Right atrium auricular region (tissue), 2 donors: ENCODE data around the gene UBFD1. TPM values are rescaled to one million over a fixed set of nuclear protein-coding genes. Genes with fewer than 3 reads are reported as not detected.
"Not testable (repeated sequence)": the region's sequence is repeated elsewhere in the genome, so short reads cannot be mapped to it uniquely, and the experiment has no call there.

Experiments
- DNase-seq: peaks from one replicate; pipeline ENCODE4 v3.0.0-alpha.2; 2019; ENCODE audit warnings: low spot score
- H3K27ac ChIP-seq, 2 donors: fragments of 200-600 bp; sonication (generic); 1 replicate in 1 of 2; 2 replicates in 1 of 2; pipeline ENCODE4 v1.5.1; 2016 to 2019
- H3K27me3 ChIP-seq, 2 donors: fragments of 200-600 bp; sonication (generic); one replicate each; pipeline versions ENCODE4 v1.5.1 to v1.6.0; 2017 to 2019
- H3K36me3 ChIP-seq: fragments of 200-600 bp; sonication (generic); one replicate; pipeline ENCODE4 v1.5.1; 2016
- H3K4me1 ChIP-seq, 2 donors: fragments of 200-600 bp; sonication (generic); one replicate each; pipeline versions ENCODE4 v1.5.1 to v1.6.0; 2017 to 2019
- H3K4me3 ChIP-seq, 2 donors: fragments of 200-600 bp; sonication (generic); 1 replicate in 1 of 2; 2 replicates in 1 of 2; pipeline ENCODE4 v1.5.1; 2017 to 2019; ENCODE audit warnings: mild to moderate bottlenecking in 1 of 2, moderate library complexity in 1 of 2
- H3K9me3 ChIP-seq, 2 donors: fragments of 200-600 bp; sonication (generic); one replicate each; pipeline ENCODE4 v1.5.1; 2019
- CTCF ChIP-seq, 2 donors: fragments of 200-600 bp; sonication (generic); IDR thresholded peaks; one replicate each; pipeline ENCODE4 v1.5.1; 2019; ENCODE audit warnings: antibody characterized with exemption in 2 of 2
- total RNA-seq, 2 donors: library from RNA; depleted of rRNA; stranded (reverse); fragments of >200 nt; gene quantifications; one replicate each; pipeline ENCODE4 v1.1.0, GENCODE V29; 2016

UBFD1 gene
- total RNA-seq, 2 donors from 2014 or later, result 85.5 to 93.9 TPM

GRCh38 chr16:23609929-23610328 lies 52.4 kb downstream of the UBFD1 start:
- no peak for DNase-seq
- no peak for TF ChIP-seq CTCF (IDR thresholded peaks at IDR 0.05)
- Histone ChIP-seq H3K27me3 (no peaks in the 10 kb centered on the region), H3K4me3 (no peak overlapping the region), H3K36me3 (peaks cover 26% of the 10 kb centered on the region), H3K9me3 (no peaks in the 10 kb centered on the region), H3K27ac (no peak overlapping the region), H3K4me1 (no peaks in the 10 kb centered on the region)

- H3K27me3 ChIP-seq, DNase-seq, H3K27ac ChIP-seq, H3K4me3 ChIP-seq, H3K9me3 ChIP-seq, H3K4me1 ChIP-seq: not testable (repeated sequence)
- H3K36me3 ChIP-seq, result peaks cover 26% of the 10 kb centered on the region
Observed at GRCh38 chr16:23610905-23611304, 53.4 kb downstream of the UBFD1 start.

- no peak for DNase-seq
- Histone ChIP-seq H3K27ac (no peak overlapping the region), H3K4me1 (no peaks in the 10 kb centered on the region), H3K36me3 (peaks cover 23% of the 10 kb centered on the region), H3K4me3 (no peak overlapping the region), H3K27me3 (no peaks in the 10 kb centered on the region), H3K9me3 (no peaks in the 10 kb centered on the region)
- no peak for TF ChIP-seq CTCF (IDR thresholded peaks at IDR 0.05)
Observed at GRCh38 chr16:23611936-23612335, 54.4 kb downstream of the UBFD1 start.

GRCh38 chr16:23615805-23616204 lies 58.3 kb downstream of the UBFD1 start:
- Histone ChIP-seq H3K9me3 (no peaks in the 10 kb centered on the region), H3K4me1 (no peaks in the 10 kb centered on the region), H3K27ac (no peak overlapping the region), H3K36me3 (peaks cover 32% of the 10 kb centered on the region), H3K27me3 (no peaks in the 10 kb centered on the region), H3K4me3 (no peak overlapping the region)
- no peak for DNase-seq
- no peak for TF ChIP-seq CTCF (IDR thresholded peaks at IDR 0.05)

Other genes starting within 250 kb of the UBFD1 start
- 10 to 100 TPM in 1 of 2 donors, 1 to 10 TPM in 1; 9.0 to 11.2 TPM for gene COG7, start 104.5 kb upstream of the UBFD1 start, total RNA-seq
- 10 to 100 TPM; 25.0 to 59.3 TPM for gene GGA2, start 47.2 kb upstream of the UBFD1 start, total RNA-seq
- 10 to 100 TPM; 15.3 to 18.1 TPM for gene EARS2, start 377 bp upstream of the UBFD1 start, total RNA-seq
- 100 to 1,000 TPM; 478 to 774 TPM for gene NDUFAB1, start 38.6 kb downstream of the UBFD1 start, total RNA-seq
- 1 to 10 TPM; 4.7 TPM for gene PALB2, start 83.6 kb downstream of the UBFD1 start, total RNA-seq
- gene DCTN5, start 83.7 kb downstream of the UBFD1 start, total RNA-seq, result 10 to 100 TPM; 22.3 to 25.7 TPM
- 1 to 10 TPM in 1 of 2 donors, under 1 TPM in 1; 0.71 to 3.3 TPM for gene PLK1, start 121.2 kb downstream of the UBFD1 start, total RNA-seq
- gene ERN2, start 155.5 kb downstream of the UBFD1 start, total RNA-seq, result not detected
- gene CHP2, start 197.3 kb downstream of the UBFD1 start, total RNA-seq, result not detected